Putamen (tissue), 1 donor: Measurements from ENCODE around the gene SIL1.
"Not testable (repeated sequence)": the region's sequence is repeated elsewhere in the genome, so short reads cannot be mapped to it uniquely, and the experiment has no call there.

ENCODE experiments used
- DNase-seq: peaks from one replicate; pipeline ENCODE4 v3.0.0-alpha.2; 2016; ENCODE audit warnings: low spot score

The SIL1 gene

GRCh38 chr5:138942066-138942465 is 256.1 kb downstream of the SIL1 start:
- DNase-seq, result no peak

- DNase-seq, result no peak
These were observed 259.6 kb downstream of the SIL1 start for GRCh38 chr5:138938526-138938925.

- DNase-seq, result no peak
These were observed 260.5 kb downstream of the SIL1 start for GRCh38 chr5:138937392-138938387.

- no peak for DNase-seq
These were observed 261.2 kb downstream of the SIL1 start for GRCh38 chr5:138936968-138937345.

- no peak for DNase-seq
These were observed 261.8 kb downstream of the SIL1 start for GRCh38 chr5:138936225-138936967.

GRCh38 chr5:138935466-138935865 is 262.7 kb downstream of the SIL1 start:
- no peak for DNase-seq

GRCh38 chr5:138934971-138935370 is 263.2 kb downstream of the SIL1 start:
- no peak for DNase-seq

- no peak for DNase-seq
These were observed 264.5 kb downstream of the SIL1 start for GRCh38 chr5:138933522-138934290.

- DNase-seq, result no peak
These were observed 265.9 kb downstream of the SIL1 start for GRCh38 chr5:138932171-138932810.

- no peak for DNase-seq
These were observed 267.6 kb downstream of the SIL1 start for GRCh38 chr5:138930371-138931097.

- DNase-seq, result no peak
These were observed 268.6 kb downstream of the SIL1 start for GRCh38 chr5:138929571-138929955.

- DNase-seq, result peak; percentile 91
These were observed 270.2 kb downstream of the SIL1 start for GRCh38 chr5:138927979-138928378.

GRCh38 chr5:138927544-138927943 is 270.6 kb downstream of the SIL1 start:
- DNase-seq, result no peak

GRCh38 chr5:138926688-138927448 is 271.3 kb downstream of the SIL1 start:
- no peak for DNase-seq

- DNase-seq, result no peak
These were observed 271.9 kb downstream of the SIL1 start for GRCh38 chr5:138926257-138926656.

GRCh38 chr5:138925090-138925635 is 273.0 kb downstream of the SIL1 start:
- DNase-seq, result no peak

GRCh38 chr5:138922494-138922893 is 275.7 kb downstream of the SIL1 start:
- DNase-seq, result no peak

- not testable (repeated sequence) for DNase-seq
These were observed 276.8 kb downstream of the SIL1 start for GRCh38 chr5:138921362-138921761.

- no peak for DNase-seq
These were observed 278.0 kb downstream of the SIL1 start for GRCh38 chr5:138920181-138920580.

- no peak for DNase-seq
These were observed 279.5 kb downstream of the SIL1 start for GRCh38 chr5:138918686-138919085.
